ENCODE data around the gene GFOD1. TPM values are rescaled to one million over a fixed set of nuclear protein-coding genes. Genes with fewer than 3 reads are reported as not detected.
"Not testable (repeated sequence)": the region's sequence is repeated elsewhere in the genome, so short reads cannot be mapped to it uniquely, and the experiment has no call there.

The GFOD1 gene
- polyA plus RNA-seq, 3 donors = 1.5 to 1.9 (median 1.5) TPM

DNA sequence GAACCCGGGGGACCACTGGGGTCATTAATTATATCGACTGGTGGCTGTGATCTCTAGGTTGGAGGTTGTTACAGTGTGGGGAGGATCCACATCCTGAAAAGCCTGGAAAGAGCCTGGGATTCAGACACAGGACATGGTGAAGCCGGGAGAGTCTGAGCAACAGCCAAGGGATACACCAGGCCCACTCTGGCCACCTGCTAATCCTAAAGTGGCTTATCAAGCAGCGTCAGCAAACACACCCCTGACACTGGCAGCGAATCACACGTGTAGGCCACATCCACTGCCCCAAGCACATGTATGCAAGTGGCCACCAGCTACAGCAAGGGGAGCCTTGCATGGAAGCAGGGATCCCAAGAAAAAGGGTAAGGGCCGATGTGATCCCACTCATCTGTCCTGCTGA is 41.0 kb downstream of the GFOD1 start:
- DNase-seq (ENCODE audit: low read depth in 3 of 3, low spot score in 2 of 3) = no peak

DNA sequence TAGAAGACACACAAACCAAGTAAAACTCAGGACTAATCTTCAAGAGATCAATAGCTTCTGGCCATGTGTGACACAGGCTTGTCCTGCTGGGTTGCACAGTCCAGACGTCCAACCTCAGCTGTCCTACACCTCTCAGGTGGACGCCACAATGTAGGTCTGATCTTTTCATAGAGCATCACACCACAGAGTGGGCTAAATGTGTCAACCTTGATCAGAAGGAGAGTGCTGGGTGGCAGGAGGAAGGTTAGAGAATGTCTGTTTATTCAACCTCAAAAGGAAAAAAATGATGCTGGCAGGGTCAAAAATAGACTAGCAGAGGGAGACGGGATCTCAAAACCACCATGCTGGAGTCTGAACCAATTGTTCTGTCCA is 41.7 kb downstream of the GFOD1 start:
- DNase-seq (ENCODE audit: low read depth in 3 of 3, low spot score in 2 of 3) = no peak

DNA sequence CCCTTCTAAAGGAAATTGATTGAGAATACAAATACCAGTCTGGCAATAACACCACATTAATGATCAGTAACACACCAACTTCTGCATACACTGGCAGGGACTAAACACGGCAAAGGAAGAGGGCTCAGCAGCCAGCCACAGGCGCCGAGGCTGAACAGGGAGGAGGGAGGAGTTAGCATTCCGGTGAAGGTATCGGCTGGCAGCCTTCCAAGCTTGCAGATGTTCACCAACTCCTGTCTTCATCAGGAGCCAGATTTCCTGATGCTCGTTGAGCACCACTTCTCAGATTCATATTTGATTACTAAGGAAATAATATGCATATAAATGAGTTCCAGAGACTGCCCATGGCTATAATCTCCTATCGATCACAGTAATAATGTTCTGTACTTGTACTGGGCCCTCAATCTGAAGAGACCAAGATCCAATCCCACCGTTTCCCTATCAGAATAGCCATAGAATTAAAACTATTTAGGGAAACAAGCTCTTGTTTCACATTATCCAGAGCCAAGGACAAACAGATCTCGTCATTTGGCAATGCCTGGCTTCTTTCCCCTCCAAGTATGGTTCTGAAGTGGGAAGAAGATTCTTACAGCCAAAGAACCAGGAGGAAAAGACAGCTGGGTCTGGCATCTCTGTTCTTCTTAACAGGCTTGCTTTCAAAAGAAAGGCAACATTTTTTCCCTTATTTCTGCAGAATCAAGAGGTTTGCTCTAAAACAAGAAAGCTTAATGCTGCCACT is 42.2 kb downstream of the GFOD1 start:
- DNase-seq (ENCODE audit: low read depth in 3 of 3, low spot score in 2 of 3) = no peak

DNA sequence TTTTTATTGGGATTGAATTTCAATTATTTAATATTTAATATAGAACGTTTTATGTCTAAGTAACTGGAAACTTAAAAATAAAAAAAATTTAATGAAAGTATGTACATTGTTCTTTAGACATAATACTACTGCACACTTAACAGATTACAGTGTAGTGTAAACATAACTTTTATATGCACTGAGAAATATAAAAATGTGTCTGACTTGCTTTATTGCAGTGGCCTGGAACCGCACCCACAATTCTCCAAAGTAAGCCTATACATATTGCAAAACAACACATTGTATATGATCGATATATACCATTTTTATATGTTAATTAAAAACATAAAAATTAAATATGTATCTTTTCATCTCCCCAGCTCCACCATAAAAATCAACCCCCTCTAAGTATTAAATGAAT is 42.8 kb downstream of the GFOD1 start:
- DNase-seq (ENCODE audit: low read depth in 3 of 3, low spot score in 2 of 3) = no peak

DNA sequence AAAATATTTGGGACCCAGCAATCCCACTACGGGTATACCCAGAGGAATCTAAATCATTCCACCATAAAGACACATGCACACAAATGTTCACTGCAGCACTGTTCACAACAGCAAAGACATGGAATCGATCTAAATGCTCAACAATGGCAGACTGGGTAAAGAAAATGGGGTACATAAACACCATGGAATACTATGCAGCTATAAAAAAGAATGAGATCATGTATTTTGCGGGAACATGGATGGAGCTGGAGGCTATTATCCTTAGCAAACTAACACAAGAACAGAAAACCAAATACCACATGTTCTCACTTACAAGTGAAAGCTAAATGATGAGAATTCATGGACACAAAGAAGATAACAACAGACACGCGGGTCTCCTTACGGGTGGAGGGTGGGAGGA is 43.4 kb downstream of the GFOD1 start:
- not testable (repeated sequence) for DNase-seq (ENCODE audit: low read depth in 3 of 3, low spot score in 2 of 3)

DNA sequence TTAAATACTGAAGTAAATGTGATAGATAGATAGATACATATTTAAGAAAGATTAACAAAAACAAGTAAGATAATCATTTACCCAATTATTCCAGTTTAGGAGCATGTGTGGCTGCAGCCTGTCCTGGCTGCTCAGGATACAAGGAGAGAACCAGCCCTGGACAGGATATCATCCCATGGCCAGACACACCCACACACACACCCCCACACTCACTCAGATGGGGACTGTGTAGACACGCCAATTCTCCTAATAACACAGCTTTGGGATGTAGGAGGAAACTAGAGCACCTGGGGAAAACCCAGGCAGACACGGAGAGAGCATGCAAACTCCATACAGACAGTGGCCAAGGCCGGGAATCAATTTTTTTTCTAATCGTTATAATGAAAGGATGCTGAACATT is 45.6 kb downstream of the GFOD1 start:
- no peak for DNase-seq (ENCODE audit: low read depth in 3 of 3, low spot score in 2 of 3)

DNA sequence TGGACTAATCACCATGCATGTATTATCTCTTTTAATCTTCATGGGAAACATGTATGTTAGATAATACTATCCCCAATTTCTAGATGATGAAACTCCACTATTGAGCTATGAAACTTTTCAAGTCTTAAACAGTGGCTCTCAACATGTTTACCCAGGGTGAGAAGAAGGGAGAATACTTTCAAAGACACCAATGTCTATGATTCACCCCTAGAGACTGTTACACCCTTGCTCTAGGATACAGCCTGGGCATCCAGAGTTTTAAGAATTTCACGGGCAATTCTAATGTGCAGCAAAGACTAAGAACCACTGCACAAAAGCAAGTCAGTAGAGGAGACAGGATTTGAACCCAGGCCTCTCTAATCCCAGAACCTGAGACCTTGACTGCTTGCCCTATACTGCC is 47.8 kb downstream of the GFOD1 start:
- no peak for DNase-seq (ENCODE audit: low read depth in 3 of 3, low spot score in 2 of 3)

DNA sequence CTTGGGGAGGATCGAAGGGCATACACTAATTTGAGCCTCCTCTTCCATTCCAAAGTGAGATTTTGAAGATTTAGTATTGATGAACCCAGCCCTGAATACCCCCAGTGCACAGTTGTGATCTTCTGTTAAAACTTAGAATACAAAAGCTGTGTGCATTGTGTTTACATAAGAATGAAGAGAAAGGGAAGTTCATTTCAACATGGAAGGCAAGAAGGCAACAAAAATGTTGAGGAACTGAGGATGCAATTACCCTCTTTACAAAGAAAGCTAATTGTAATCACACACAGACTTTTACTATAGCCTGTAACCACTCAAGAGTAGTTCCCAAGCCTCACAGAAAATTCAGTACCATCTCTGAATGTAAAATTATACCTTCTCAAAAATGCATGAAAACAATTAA is 49.3 kb downstream of the GFOD1 start:
- DNase-seq (ENCODE audit: low read depth in 3 of 3, low spot score in 2 of 3) = no peak

DNA sequence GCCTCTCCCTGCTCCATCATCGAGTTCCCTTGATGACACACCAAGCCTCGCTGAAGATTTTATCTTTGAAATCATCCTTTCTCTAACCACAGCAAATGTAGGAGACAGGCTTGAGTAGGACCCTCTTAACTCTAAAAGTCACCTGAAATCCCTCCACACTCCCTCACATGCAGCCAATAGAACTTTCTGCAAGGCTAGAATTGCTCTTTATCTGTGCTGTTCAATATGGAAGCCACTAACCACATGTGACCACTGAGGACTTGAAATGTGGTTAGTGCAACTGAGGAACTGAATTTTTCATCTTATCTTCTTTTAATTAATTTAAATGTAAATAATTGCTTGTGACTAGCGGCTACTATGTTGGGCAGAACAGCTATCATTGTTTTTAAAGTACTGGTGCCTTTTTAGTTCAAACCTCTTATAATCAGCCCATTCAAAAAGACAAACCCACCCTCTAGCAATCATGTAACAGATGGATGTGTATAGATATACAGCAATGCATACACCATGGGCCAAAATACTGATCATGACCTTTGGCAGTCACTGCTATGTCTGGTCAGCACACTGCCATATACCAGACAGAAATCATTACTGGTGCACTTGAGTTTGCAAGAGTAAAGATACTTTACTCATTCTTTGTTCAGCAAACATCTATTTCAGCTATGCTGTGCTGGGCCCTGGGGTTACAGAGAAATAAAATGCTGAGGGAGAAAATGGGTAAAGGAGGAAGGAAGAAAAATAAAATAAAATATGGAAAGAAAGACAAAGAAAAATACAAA is 50.0 kb downstream of the GFOD1 start:
- DNase-seq (ENCODE audit: low read depth in 3 of 3, low spot score in 2 of 3) = no peak

DNA sequence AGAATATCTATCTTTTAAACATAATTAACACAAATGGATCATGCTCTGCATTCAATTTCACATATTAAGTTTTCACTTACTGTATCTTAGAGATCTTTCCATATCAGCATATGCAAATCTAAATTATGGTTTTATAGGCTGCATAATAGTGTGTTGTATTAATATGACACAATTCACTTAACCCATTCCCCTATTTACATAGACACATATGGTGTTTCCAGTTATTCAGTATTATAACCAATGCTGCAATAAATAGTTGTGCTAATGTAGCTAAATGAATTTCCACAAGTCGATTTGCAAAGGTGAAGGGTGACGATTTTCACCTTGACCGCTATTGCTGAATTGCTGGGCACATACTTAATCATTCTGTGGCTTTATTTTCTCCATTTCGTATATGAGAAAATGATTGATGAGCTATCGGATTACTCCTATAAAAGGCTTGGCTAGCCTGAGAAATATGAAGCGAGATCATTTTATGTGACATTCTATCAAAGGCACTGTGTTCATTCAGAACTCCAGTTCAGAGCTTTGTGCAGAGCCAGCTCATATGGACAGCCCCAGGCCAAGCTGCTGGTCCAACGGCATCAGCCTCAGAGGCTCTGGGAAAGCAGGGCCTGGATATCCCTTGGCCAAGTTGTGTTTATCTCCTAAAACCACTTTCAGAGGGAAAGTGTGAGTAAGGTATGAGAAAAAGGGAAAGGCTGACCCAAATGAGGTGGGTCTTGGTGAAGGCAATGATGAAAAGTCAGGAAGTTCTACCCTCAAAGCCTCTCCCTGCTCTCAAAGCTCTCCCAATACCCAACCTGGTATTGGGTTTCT is 50.8 kb downstream of the GFOD1 start:
- no peak for DNase-seq (ENCODE audit: low read depth in 3 of 3, low spot score in 2 of 3)

DNA sequence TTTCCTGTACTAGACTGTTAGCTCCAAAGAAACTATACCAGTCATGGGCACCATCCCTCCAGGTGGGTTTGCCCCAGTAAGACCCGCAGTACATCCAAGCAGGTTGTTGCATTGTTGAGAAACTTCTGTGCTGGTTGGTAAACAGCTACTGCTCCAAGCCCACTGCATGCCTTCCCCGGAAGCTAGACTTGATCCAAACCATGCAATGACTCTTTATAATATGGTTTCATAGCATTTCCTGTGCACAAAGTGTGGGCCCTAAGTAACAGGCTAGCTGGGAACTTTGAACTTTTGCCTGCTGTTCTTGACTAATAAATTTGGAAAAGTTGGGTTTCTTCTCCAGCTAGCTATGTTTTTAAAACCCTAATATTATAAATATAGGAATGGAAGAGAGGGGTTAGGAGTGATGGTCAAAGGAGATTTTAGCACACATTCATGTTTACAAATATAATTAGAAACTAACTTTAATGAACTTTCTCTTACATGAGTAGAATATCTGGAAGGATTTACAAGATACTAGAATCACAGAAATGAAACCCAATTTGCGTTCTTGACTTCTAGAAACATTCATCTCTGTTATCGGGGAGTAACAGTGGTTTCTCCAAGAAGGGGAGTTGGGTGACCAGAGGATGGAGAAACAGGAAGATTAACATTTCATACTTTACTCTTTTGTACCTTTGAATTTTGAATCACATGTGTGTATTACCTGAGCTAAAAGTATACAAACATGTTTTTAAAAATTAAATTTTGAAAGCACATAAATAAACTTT is 51.7 kb downstream of the GFOD1 start:
- no peak for DNase-seq (ENCODE audit: low read depth in 3 of 3, low spot score in 2 of 3)

DNA sequence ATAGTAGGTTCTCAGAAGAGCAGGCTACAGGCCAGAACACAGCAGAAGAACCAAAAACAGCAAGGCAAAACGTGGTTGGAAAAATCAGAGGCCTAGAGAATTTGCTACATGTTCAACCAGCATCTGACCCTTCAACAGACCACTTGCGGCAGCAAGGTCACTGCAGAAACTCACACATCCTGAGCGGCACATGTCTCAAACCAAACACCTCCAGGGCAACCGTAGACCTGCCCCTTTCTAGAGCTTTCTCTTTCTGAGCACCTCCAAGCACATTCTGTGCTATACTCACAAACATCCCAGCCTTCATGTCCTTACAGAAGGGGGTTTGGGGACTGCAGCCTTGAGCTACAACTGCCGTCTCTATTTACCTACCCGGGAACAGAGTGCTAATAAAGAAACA is 52.6 kb downstream of the GFOD1 start:
- no peak for DNase-seq (ENCODE audit: low read depth in 3 of 3, low spot score in 2 of 3)

DNA sequence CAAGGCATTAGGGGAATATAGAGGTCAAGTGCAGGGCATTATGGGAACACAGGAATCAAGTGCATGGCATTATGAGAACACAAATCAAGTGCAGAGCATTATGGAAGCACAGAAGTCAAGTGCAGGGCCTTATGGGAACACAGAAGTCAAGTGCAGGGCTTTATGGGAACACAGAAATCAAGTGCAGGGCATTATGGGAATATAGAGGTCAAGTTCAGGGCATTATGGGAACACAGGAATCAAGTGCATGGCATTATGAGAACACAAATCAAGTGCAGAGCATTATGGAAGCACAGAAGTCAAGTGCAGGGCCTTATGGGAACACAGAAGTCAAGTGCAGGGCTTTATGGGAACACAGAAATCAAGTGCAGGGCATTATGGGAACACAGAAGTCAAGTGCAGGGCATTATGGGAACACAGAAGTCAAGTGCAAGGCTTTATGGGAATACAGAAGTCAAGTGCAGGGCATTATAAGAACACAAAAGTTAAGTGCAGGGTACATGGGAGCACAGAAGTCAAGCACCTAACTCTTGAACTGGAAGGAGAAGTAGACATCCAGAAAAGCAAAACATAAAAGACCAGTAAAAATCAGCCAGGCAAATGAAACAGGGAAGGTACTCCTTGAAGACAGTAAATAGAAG is 53.1 kb downstream of the GFOD1 start:
- not testable (repeated sequence) for DNase-seq (ENCODE audit: low read depth in 3 of 3, low spot score in 2 of 3)

DNA sequence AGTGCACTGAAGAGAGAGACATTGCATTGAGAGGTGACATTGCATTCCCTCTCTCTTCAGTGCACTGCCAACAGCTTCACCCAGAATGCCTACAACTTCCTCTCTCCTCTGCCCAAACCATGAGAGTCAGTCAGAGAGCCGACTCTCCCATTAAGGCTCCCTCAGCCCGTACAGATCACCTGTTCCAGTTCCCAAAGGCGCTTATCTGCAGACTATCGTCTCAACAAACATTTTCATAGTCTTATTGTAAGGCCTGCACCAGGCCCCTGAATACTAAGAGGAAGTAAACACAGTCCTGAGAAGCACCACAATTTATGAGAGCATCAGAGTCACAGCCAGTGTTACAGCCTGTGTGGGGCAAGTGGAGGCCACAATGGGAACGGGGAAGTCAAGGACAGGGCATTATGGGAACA is 53.7 kb downstream of the GFOD1 start:
- no peak for DNase-seq (ENCODE audit: low read depth in 3 of 3, low spot score in 2 of 3)

DNA sequence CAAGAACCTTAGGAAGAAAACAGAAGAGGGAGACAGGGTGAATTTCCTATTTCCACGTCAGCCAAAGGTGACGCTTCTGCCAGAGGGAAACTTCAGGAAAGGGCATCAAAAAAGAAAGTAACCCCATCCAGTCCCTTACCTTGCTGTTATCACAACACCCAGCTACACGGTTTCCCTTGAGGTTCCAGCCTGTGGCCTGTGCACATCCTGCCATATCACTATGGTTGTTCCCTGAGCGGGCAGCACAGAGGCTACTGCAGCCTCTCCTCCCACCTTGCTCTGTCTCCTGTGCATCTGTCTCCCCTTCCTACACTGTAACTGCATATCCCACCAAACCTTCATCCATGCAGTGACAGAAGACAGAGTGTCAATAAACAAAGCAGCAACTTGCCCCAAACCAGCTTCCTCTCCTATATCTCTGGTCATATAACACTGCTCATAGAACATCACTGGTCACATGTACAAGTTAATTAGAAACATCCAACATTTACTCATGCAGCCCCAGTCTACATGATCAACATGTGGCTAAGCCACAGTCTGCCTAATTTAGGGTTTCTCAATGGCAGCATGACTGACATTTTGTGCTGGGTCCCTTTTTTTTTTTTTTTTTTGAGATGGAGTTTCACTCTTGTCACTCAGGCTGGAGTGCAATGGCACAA is 54.7 kb downstream of the GFOD1 start:
- DNase-seq (ENCODE audit: low read depth in 3 of 3, low spot score in 2 of 3) = no peak

DNA sequence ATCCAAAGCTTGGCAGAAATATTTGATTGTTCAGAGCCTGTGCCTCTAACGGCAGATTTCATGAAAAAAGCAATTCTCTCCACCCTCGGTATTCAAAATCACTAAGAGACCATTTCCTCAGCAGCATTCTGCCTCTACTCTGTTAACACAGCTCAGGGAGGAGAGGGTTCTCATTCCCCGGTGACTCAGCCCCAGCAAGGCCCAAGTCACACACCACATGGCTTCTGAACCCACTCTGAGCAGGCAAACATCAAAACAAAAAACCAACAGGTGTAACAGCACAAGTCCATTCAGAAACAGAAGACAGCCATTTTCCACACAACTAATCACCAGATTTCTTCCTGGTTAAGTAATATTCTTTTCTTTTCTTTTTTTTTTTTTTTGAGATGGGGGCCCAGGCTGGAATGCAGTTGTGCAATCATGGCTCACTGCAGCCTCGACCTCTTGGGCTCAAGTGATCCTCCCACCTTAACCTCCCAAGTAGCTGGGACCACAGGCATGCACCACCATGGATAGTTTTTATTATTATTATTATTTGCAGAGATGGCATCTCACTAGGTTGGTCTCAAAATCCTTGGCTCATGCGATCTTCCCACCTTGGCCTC is 55.4 kb downstream of the GFOD1 start:
- no peak for DNase-seq (ENCODE audit: low read depth in 3 of 3, low spot score in 2 of 3)

DNA sequence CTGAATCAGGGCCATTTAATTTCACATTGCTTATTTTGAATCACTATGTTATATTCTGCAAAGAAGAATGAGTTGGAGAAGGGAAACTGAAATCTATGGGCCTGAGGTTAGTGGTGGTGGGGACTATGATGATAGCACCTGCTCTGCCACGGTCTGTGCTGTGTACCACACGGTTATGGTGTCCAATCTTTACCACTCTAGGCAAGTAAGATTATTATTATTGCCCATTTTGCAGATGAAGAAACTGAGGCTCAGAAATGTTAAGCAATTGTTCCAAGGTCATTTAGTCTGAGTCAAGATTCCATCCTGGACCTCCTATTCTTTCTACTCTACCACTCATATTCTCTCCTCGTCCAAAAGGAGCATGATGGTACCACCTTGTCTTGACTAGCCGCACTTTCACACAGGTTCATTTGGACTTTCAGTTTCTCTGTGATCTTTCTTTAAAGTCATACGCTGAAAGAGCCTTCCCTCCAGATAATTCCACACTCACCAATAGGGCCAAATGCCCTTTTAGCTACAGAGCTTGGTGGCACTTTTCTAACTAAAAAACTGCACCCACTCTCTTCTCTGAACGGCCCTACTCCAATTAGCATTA is 56.2 kb downstream of the GFOD1 start:
- DNase-seq (ENCODE audit: low read depth in 3 of 3, low spot score in 2 of 3) = no peak

DNA sequence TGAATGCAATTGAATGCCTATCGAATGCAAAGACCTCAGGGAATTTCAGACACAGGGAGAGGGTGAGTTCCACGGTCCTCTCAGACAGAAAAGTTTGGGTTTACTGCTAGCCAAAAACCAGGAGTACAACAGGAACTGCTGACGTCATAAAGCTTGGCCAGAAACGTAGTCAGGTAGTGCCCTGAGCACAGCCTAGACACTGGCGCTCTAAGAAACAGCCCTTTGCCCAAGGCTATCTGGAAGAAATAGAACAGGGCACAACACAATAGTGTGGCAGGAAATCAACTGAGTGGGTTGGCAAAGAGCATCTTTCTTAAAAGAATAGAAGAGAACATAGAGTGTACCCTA is 58.0 kb downstream of the GFOD1 start:
- no peak for DNase-seq (ENCODE audit: low read depth in 3 of 3, low spot score in 2 of 3)
